ENCODE data around the gene AGBL4.
"Not testable (repeated sequence)": the region's sequence is repeated elsewhere in the genome, so short reads cannot be mapped to it uniquely, and the experiment has no call there.

The AGBL4 gene

DNA sequence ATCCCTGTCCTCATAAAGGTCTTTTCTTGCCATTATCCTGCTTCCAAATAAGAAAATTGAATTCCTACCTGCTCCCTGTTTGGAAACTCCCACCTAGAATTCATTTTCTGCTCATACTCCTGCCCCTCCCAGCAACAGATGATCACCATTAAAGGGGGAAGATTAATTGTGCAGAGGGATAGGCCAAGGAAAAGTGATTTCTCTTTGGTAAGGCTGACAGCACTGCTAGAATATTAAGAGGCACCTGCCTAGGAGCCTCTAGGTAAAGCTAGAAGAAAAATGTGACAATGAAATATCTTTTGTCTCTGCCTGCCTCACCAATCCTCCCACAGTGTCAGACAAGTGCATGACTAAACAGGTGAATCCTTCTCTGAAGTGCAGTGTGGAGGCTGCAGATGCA is 1474.8 kb downstream of the AGBL4 start:
- CTCF ChIA-PET, result no interaction called here

DNA sequence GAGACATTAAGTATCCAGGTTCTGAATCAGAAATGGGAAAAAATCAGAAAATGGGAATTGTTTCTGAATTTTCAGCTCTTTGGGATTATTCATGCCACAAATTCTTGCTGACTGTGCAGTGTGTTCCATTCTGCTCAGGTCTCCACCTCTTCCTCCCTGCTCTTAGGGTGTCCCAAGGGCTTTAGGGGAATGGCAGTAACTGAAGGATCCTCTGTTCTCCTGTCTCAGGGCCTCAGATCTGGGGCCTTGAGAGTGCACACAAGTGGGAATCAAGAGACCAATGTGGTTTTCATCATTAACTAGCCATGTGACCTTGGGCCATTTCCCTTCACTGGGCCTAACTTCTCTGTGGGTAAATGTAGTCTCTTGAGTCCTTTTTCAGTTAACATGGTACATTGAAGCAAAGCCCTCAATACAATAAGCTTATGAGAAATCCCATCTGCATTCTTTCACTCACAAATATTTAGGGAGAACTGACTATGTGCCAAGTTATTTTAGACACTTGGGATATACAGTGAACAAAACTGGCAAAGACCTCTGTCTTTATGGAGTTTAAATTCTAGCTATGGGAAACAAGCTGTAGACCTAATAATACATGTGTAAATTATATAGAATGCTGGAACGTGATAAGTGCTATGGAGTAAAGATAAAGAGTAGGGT is 1476.1 kb downstream of the AGBL4 start:
- Mint-ChIP-seq H3K4me3 (no peak overlapping the region), H3K27me3 (peaks cover 13% of the 10 kb centered on the region), H3K27ac (no peak overlapping the region), H3K4me1 (no peaks in the 10 kb centered on the region), H3K36me3 (no peaks in the 10 kb centered on the region), H3K9me3 (no peaks in the 10 kb centered on the region)
- DNase-seq, result no peak
- CTCF ChIA-PET, result no interaction called here

More for the DNA sequence above, 1474.8 kb downstream of the AGBL4 start:
- Mint-ChIP-seq H3K27ac (no peak overlapping the region), H3K36me3 (no peaks in the 10 kb centered on the region), H3K4me1 (no peaks in the 10 kb centered on the region), H3K4me3 (no peak overlapping the region), H3K27me3 (peaks cover 12% of the 10 kb centered on the region), H3K9me3 (no peaks in the 10 kb centered on the region)
- DNase-seq, result no peak

DNA sequence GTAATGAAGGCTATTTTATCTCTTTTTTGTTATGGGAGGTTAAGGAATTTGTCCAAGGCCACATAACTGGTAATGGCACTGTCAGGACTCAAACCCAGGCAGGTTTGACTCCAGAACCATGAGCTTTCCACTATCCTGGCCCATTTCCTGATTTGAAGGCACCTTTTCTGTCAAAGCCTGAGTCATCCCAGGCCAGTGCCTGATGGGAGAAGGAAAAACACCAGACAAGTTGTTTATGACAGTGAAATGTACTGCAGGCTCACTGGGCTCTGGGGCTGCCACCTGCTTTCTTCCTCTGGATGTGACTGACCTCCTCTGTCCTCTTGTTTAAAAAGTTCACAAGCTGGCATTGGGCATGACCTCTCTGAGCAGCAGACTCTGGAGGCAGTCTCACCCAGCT is 1479.9 kb downstream of the AGBL4 start:
- peaks cover 12% of the 10 kb centered on the region for H3K27me3 Mint-ChIP-seq
- DNase-seq, result no peak
- H3K27ac Mint-ChIP-seq, result no peak overlapping the region
- H3K36me3 Mint-ChIP-seq, result no peaks in the 10 kb centered on the region
- no peaks in the 10 kb centered on the region for H3K4me1 Mint-ChIP-seq
- H3K9me3 Mint-ChIP-seq, result no peaks in the 10 kb centered on the region
- CTCF ChIA-PET, result no interaction called here
- H3K4me3 Mint-ChIP-seq, result no peak overlapping the region

DNA sequence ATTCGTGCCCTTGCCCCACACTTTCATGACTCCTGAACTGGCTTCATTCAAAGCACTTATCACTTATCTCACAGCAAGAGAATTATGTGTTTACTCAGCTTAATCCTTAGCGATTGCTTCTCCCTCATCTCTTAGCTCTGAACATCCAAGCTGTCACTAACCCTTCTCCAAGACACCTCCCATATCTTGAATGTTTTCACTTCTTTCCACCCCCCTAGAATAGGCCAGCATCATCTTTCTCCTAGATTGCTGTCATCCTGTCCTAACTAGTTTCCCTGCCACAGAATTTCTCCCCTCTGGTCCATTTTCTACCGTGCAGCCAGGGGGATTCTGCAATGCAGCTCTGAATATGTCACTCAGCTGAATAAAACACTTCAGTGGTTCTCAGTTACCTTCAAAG is 1483.2 kb downstream of the AGBL4 start:
- no peak for DNase-seq
- Mint-ChIP-seq H3K4me3 (no peak overlapping the region), H3K27me3 (peaks cover 8% of the 10 kb centered on the region), H3K4me1 (no peaks in the 10 kb centered on the region), H3K36me3 (no peaks in the 10 kb centered on the region), H3K27ac (no peak overlapping the region), H3K9me3 (no peaks in the 10 kb centered on the region)
- CTCF ChIA-PET, result interaction anchor here (1.8 kb wide), 1 partner anchor 10 kb away, joined by 6 read pairs; no protein-coding TSS in a partner anchor

DNA sequence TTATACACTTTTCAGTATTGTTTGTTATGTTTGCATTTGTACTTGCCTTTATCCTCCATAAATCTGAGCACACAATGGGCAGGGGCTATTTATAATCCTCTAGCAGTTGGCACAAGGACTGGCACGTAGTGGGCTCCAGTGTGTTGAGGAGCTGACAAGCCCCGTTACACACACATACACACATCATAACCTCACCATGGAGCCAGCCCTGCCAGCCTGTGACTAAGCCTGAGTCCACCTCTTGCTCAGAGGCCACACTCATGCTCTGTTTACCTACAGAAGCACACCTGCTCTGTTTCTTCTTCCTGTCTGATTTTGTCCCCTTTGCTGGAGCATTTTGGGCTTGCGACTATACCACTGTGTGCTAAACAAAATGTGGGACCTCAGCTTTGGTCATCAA is 1487.3 kb downstream of the AGBL4 start:
- Mint-ChIP-seq H3K9me3 (no peaks in the 10 kb centered on the region), H3K4me1 (no peaks in the 10 kb centered on the region), H3K36me3 (no peaks in the 10 kb centered on the region), H3K27ac (no peak overlapping the region), H3K4me3 (no peak overlapping the region), H3K27me3 (peaks cover 5% of the 10 kb centered on the region)
- CTCF ChIA-PET, result no interaction called here
- no peak for DNase-seq

DNA sequence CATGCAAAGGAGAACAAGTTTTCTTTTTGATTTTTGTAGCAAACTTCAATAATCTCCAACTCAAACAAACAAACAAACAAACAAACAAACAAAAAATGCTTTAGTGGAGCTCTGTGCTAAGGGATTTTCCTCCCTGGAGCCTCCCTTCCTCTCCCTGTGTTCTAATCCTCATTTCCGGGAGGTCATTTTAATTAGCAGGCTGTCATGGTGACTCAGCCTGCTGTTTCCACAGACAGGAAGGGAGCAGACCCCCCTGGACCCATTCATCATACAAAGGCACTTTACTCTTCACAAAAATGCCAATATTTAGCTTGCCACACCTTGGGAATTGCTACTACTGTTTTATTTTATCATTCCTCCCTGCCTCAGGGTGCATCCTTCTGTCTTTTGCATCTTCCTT is 1490.8 kb downstream of the AGBL4 start:
- Mint-ChIP-seq H3K36me3 (no peaks in the 10 kb centered on the region), H3K27me3 (no peaks in the 10 kb centered on the region), H3K4me3 (no peak overlapping the region), H3K4me1 (no peaks in the 10 kb centered on the region), H3K9me3 (no peaks in the 10 kb centered on the region), H3K27ac (no peak overlapping the region)
- no peak for DNase-seq
- CTCF ChIA-PET, result no interaction called here

DNA sequence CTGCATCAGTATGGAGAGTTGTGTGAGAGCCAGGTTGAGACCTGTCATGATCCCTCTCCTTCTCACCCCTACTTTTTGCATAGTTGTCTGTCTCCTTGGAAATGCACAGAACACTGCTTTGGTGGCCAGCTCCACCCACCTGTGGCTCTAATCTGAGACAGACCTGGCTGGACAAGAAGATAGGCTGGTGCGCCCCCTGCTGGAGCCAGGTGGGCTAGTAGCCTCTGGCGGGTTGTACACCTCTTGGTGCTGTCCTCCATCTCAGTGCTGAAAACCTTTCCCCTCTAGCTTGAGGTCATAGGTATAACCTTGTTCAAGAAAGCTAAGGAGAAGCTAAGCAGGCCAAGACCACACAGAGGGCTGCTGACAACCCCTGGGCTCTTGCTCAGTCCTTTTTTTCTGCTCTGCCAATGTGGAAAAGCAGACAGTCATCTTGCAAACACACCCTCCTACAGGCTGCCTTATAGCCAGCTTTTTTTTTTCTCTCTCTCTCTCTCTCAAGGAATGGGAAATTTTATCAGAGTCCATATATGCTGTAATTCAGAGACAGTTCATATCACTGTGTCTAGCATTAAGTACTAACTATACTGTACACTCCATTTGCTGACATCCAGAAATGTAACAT is 1492.9 kb downstream of the AGBL4 start:
- no peaks in the 10 kb centered on the region for H3K36me3 Mint-ChIP-seq
- H3K27ac Mint-ChIP-seq, result no peak overlapping the region
- H3K4me1 Mint-ChIP-seq, result no peaks in the 10 kb centered on the region
- peak; percentile 68 for DNase-seq
- no peaks in the 10 kb centered on the region for H3K27me3 Mint-ChIP-seq
- CTCF ChIA-PET, result interaction anchor here (0.8 to 1.9 kb wide), 3 partner anchors 10 to 147 kb away, joined by 4 to 6 read pairs (median 5); no protein-coding TSS in a partner anchor
- H3K4me3 Mint-ChIP-seq, result no peak overlapping the region
- H3K9me3 Mint-ChIP-seq, result no peaks in the 10 kb centered on the region

DNA sequence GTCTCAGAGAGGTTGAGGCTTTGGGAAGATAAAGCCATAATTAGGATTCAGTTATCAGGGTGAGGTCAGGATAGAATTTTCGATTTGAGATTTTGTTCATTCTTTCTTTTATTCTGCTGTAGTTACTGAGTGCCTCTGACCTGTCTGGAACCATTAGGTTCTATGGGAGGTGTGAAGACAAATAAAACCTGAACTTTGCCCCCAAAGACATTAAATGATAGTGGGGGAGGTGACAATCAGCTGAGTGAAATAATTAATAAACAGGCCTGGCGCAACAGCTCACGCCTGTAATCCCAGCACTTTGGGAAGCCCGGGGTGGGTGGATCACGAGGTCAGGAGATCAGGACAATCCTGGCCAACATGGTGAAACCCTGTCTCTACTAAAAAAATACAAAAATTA is 1496.7 kb downstream of the AGBL4 start:
- H3K4me1 Mint-ChIP-seq, result no peaks in the 10 kb centered on the region
- no peak for DNase-seq
- H3K36me3 Mint-ChIP-seq, result no peaks in the 10 kb centered on the region
- H3K27me3 Mint-ChIP-seq, result no peaks in the 10 kb centered on the region
- no peak overlapping the region for H3K4me3 Mint-ChIP-seq
- CTCF ChIA-PET, result interaction anchor here (0.8 kb wide), 1 partner anchor 29 kb away, joined by 3 read pairs; no protein-coding TSS in a partner anchor
- H3K9me3 Mint-ChIP-seq, result no peaks in the 10 kb centered on the region
- no peak overlapping the region for H3K27ac Mint-ChIP-seq

DNA sequence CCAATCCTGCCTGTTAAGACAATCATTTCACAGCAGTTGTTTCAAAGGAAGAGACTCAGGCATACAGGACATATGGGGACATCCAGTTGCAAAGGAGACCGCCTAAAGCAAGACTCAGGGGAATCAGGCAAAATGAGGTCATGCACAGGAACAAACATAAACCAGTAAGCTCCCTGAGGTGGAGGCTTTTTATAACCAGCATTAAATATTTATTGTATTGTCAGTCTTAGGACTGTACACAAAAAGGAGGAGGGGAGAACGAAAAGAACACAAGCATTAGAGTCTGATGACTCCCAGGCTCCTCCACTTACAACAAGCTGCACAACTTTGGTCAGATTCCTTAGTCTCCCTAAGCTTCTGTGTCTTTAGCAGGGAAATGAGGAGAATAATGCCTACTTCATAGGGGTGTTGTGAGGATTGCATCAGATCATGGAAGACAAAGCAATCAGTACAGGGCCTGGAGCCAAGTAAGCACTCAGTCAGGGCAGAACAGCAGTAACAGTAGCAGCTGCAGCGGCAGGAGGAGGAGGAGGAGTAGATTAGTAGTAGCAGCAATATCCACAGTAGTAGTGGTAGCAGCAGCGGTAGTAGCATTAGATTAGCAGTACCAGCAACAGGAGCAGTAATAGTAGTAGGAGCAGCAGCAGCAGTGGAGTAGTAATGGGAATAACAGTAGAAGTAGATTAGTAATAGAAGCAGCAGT is 1497.6 kb downstream of the AGBL4 start:
- no peaks in the 10 kb centered on the region for H3K4me1 Mint-ChIP-seq
- no peaks in the 10 kb centered on the region for H3K9me3 Mint-ChIP-seq
- no peak for DNase-seq
- no peaks in the 10 kb centered on the region for H3K27me3 Mint-ChIP-seq
- H3K4me3 Mint-ChIP-seq, result no peak overlapping the region
- no peak overlapping the region for H3K27ac Mint-ChIP-seq
- H3K36me3 Mint-ChIP-seq, result no peaks in the 10 kb centered on the region
- CTCF ChIA-PET, result no interaction called here

DNA sequence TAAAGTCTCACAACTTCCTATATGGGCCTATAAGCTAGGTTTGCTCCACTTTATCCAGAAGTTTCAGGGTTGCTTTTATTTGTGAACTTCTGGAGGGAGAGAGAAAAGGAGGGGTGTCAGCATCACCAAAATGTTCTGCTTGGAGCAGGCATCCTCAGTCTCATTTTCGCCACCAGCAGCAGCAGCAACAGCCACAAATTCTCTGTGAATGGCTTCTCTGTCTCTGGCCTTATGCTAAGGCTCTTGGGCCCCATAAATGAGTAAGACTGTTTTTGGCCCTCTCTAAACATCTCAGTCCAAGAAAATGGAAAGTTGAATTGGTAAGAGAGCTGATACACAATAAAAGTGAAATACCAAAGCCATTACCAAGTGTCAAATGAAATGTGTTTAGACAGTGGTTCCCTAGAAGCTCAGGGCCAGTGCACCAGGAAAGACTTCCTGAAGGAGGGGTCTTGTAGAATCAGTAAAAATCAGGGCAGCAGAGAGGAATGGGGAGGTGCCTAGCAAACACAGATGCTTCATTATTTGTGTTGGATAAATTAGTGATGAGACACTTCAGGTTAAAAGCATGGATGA is 1498.8 kb downstream of the AGBL4 start:
- H3K27me3 Mint-ChIP-seq, result no peaks in the 10 kb centered on the region
- no peaks in the 10 kb centered on the region for H3K9me3 Mint-ChIP-seq
- CTCF ChIA-PET, result no interaction called here
- DNase-seq, result no peak
- no peak overlapping the region for H3K4me3 Mint-ChIP-seq
- no peaks in the 10 kb centered on the region for H3K36me3 Mint-ChIP-seq
- no peaks in the 10 kb centered on the region for H3K4me1 Mint-ChIP-seq
- H3K27ac Mint-ChIP-seq, result no peak overlapping the region

DNA sequence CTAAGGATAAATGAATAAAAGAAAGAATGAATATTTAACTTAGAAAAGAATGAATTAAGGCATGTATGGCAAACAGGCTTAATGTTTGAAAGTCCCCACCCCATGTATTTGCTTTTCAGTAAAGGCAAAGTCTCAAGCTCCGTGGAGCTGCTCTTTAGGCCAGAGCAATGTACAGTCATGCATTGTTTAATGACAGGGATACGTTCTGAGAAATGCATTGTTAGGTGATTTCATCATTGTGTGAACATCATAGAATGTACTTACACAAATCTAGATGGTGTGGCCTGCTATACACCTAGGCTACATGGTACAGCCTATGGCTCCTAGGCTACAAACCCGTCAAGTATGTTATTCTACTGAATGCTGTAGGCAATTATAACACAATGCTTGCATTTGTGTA is 1500.2 kb downstream of the AGBL4 start:
- Mint-ChIP-seq H3K4me1 (no peaks in the 10 kb centered on the region), H3K27me3 (no peaks in the 10 kb centered on the region), H3K27ac (no peak overlapping the region), H3K4me3 (no peak overlapping the region), H3K9me3 (no peaks in the 10 kb centered on the region), H3K36me3 (no peaks in the 10 kb centered on the region)
- no peak for DNase-seq
- CTCF ChIA-PET, result no interaction called here

DNA sequence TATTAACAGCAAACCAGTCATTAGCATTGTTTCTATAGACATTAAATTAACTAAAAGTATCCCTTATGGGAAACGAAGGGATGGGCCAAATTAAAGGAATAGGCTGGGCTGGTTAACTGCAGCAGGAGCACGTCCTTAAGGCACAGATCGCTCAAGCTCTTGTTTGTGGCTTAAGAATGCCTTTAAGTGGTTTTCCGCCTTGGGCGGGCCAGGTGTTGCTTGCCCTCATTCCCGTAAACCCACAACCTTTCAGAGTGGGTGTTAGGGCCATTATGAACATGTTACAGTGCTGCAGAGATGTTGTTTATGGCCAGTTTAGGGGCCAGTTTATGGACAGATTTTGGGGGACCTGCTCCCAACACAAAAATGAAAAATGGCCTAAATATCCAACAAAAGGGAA is 1503.9 kb downstream of the AGBL4 start:
- H3K4me1 Mint-ChIP-seq, H3K36me3 Mint-ChIP-seq, CTCF ChIA-PET: not testable (repeated sequence)

DNA sequence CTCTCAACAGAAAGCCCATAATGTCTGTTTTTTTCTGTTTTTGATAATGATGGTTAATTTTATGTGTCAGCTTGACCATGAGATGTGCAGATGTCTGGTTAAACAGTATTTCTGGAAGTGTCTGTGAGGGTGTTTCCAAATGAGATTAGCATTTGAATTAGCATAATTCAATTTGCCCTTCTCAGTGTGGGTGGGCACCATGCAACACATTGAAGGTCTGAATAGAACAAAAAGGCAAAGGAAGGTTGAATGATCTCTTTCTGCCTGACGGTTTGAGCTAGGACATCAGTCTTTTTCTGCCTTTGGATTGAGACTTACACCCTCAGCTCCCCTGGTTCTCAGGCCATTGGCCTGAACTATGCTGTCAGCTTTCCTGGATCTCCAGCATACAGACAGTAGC is 1516.9 kb downstream of the AGBL4 start:
- no peak for DNase-seq
- Mint-ChIP-seq H3K27me3 (peaks cover 4% of the 10 kb centered on the region), H3K36me3 (no peaks in the 10 kb centered on the region), H3K27ac (no peak overlapping the region), H3K9me3 (no peaks in the 10 kb centered on the region), H3K4me3 (no peak overlapping the region), H3K4me1 (no peaks in the 10 kb centered on the region)
- CTCF ChIA-PET, result interaction anchor here (1.0 kb wide), 1 partner anchor 10 kb away, joined by 3 read pairs; no protein-coding TSS in a partner anchor

More for the DNA sequence above, 1503.9 kb downstream of the AGBL4 start:
- not testable (repeated sequence) for H3K9me3 Mint-ChIP-seq, H3K4me3 Mint-ChIP-seq, H3K27me3 Mint-ChIP-seq, H3K27ac Mint-ChIP-seq, DNase-seq

DNA sequence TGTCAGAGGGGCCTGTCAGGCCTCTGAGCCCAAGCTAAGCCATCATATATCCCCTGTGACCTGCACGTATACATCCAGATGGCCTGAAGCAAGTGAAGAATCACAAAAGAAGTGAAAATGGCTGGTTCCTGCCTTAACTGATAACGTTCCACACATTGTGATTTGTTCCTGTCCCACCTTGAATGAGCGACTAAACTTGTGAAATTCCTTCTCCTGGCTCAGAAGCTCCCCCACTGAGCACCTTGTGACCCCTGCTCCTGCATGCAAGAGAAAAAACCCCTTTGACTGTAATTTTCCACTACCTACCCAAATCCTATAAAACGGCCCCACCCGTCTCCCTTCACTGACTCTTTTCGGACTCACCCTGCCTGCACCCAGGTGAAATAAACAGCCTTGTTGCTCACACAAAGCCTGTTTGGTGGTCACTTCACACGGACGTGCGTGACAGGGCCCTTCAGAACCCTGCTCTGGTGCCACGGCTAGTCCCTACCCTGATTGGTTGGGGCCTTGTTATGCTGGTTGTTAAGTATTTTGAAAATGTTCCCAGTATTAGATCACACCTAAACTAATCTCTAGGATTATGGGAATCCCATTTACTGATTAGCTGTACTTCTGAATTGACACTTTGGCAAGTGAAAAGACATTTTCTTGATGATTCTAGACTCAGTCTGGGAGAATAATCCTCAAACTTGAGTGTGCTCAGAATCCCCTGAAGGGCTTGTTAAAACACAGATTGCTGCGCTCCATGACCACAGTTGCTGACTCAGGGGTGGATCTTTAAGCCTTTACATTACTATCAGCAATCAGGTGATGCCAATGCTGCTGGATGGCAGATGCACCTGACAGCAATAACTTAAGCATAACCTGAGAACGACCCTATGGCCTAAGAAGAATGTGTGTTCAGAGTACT is 1523.0 kb downstream of the AGBL4 start:
- CTCF ChIA-PET, result interaction anchor here (1.8 kb wide), 2 partner anchors 10 to 30 kb away, joined by 3 to 5 read pairs; no protein-coding TSS in a partner anchor

More for the DNA sequence above, 1523.0 kb downstream of the AGBL4 start:
- peaks cover 3% of the 10 kb centered on the region for H3K4me1 Mint-ChIP-seq
- no peak for DNase-seq
- no peak overlapping the region for H3K27ac Mint-ChIP-seq
- H3K36me3 Mint-ChIP-seq, result no peaks in the 10 kb centered on the region
- H3K27me3 Mint-ChIP-seq, result peaks cover 5% of the 10 kb centered on the region
- no peak overlapping the region for H3K4me3 Mint-ChIP-seq
- no peaks in the 10 kb centered on the region for H3K9me3 Mint-ChIP-seq
